Stomach (tissue), 9 donors: ENCODE results near the gene HUS1B. TPM values are rescaled to one million over a fixed set of nuclear protein-coding genes. Genes with fewer than 3 reads are reported as not detected.

ENCODE experiments used
- DNase-seq, 2 donors: peaks; one replicate each; pipeline versions ENCODE4 v3.0.0 to v3.0.0-alpha.2; 2013 to 2019
- H3K27ac ChIP-seq, 5 donors: fragments of 200-600 bp in 4 of 5; sonication (generic) in 4 of 5; one replicate each; pipeline ENCODE4 v1.5.1; 2013 to 2019; ENCODE audit warnings: mild to moderate bottlenecking in 1 of 5, moderate library complexity in 1 of 5
- H3K27me3 ChIP-seq, 3 donors: fragments of 200-600 bp; sonication (generic); one replicate each; pipeline ENCODE4 v1.5.1; 2017 to 2019; ENCODE audit warnings: mixed run types in 1 of 3
- H3K36me3 ChIP-seq, 4 donors: fragments of 200-600 bp; sonication (generic); 1 replicate in 3 of 4; 2 replicates in 1 of 4; pipeline ENCODE4 v1.5.1; 2016 to 2019
- H3K4me1 ChIP-seq, 4 donors: fragments of 200-600 bp; sonication (generic); one replicate each; pipeline ENCODE4 v1.5.1; 2016 to 2019
- H3K4me3 ChIP-seq, 4 donors: fragments of 200-600 bp; sonication (generic) in 3 of 4; one replicate each; pipeline ENCODE4 v1.5.1; 2016 to 2019; ENCODE audit warnings: mild to moderate bottlenecking in 1 of 4
- H3K9me3 ChIP-seq, 4 donors: fragments of 200-600 bp; sonication (generic); one replicate each; pipeline ENCODE4 v1.5.1; 2016 to 2019
- EP300 ChIP-seq: sonication (generic); formaldehyde crosslinking; IDR thresholded peaks from one replicate; pipeline ENCODE4 v1.6.1; 2017; ENCODE audit warnings: antibody characterized with exemption
- POLR2A ChIP-seq, 4 donors: fragments of 450-650 bp; IDR thresholded peaks; one replicate each; pipeline ENCODE4 v1.6.1; 2016; ENCODE audit warnings: antibody characterized with exemption in 4 of 4, control low read depth in 2 of 4, mild to moderate bottlenecking in 1 of 4, moderate library complexity in 1 of 4
- POLR2AphosphoS5 ChIP-seq, 3 donors: sonication (generic); formaldehyde crosslinking; IDR thresholded peaks; one replicate each; pipeline ENCODE4 v1.6.1; 2016; ENCODE audit warnings: antibody characterized with exemption in 3 of 3
- WGBS, 5 donors: extraction: QIAGEN DNeasy Blood & Tissue Kit in 3 of 5; methylation state at CpG; one replicate each; pipeline versions ENCODE4 v1.1.5 to v1.1.7; 2013 to 2018; 5-methylcytosine and 5-hydroxymethylcytosine counted together
- intact Hi-C: fragments of 100-400 bp; cut with DNase I; formaldehyde crosslinking; loops from one replicate; pipeline ENCODE4 v1.15.1; 2023; ENCODE audit warnings: low total_unique reads
- polyA plus RNA-seq, 3 donors: library from polyadenylated mRNA; stranded (reverse); fragments of 200-250 nt; gene quantifications; one replicate each; pipeline ENCODE4 v1.2.3, GENCODE V29; 2013
- total RNA-seq, 5 donors: library from RNA; depleted of rRNA; stranded (reverse); fragments of >200 nt; gene quantifications; one replicate each; pipeline versions ENCODE4 v1.1.0 to v1.2.3, GENCODE V29; 2014 to 2016
- TF ChIP-seq, protein P1 (sequence below), 7 experiments: fragments of 450-650 bp in 4 of 7; fragments of 200-600 bp in 3 of 7; sonication (generic) in 3 of 7; IDR thresholded peaks; one replicate each; pipeline ENCODE4 v1.5.1; 2016 to 2019; ENCODE audit warnings: antibody characterized with exemption in 7 of 7, control low read depth in 2 of 7, mild to moderate bottlenecking in 1 of 7
- donor health status: healthy with polysubstance abuse.
- donor health status: Bipolar disorder and iron deficiency.
- donor health status: healthy.

The HUS1B gene
- total and polyA plus RNA-seq, 8 donors: 0.31 to 46.1 (median 3.9) TPM; not detected in 4

DNA sequence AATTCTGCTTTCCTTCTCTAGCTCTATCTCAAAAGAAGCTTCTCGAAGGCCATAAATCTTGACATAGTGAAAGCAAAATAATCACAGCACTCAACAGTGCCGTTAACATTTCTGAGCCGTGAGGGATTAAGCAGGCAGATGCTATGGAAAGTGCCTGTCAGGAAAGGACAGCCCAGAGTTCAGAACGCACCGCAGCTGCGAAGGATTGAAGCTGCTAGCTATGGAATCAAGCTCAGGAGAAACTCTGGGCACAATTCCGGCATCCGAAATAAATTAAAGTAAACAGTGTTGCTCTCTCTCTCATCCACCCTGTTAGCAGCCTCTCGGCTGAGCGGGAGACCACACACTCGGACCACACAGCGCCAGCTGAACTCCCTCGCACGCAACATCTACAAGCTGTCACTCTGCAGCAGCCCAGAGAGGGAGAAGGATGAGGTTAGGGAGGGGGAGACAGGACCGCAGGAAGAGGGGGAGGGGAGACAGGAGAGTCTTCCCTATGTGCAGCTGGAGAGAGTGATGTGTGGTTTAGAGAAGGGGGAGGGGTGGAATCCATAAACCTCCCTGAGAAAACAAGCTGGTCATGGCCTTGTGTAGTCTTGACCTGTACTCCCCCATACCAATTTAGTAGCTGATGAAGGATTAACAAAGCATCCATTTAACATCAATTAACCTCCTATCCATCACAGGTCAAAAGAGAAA, 27.0 kb upstream of the HUS1B start:
- Histone ChIP-seq H3K27me3 (no peaks in the 10 kb centered on the region), H3K27ac (peak overlapping the region; percentile 16 to 78 (median 57)), H3K4me3 (peak overlapping the region; percentile 14 to 28 (median 17)), H3K9me3 (no peaks in the 10 kb centered on the region), H3K36me3 (peaks cover 0 to 10% (median 4%) of the 10 kb centered on the region in 4 donors), H3K4me1 (peaks cover 0 to 47% (median 23%) of the 10 kb centered on the region in 4 donors)
- intact Hi-C loops: no loop called here
- DNase-seq: peak in 1 of 2 donors; percentile 89
- TF ChIP-seq, protein P1, sequence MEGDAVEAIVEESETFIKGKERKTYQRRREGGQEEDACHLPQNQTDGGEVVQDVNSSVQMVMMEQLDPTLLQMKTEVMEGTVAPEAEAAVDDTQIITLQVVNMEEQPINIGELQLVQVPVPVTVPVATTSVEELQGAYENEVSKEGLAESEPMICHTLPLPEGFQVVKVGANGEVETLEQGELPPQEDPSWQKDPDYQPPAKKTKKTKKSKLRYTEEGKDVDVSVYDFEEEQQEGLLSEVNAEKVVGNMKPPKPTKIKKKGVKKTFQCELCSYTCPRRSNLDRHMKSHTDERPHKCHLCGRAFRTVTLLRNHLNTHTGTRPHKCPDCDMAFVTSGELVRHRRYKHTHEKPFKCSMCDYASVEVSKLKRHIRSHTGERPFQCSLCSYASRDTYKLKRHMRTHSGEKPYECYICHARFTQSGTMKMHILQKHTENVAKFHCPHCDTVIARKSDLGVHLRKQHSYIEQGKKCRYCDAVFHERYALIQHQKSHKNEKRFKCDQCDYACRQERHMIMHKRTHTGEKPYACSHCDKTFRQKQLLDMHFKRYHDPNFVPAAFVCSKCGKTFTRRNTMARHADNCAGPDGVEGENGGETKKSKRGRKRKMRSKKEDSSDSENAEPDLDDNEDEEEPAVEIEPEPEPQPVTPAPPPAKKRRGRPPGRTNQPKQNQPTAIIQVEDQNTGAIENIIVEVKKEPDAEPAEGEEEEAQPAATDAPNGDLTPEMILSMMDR (IDR thresholded peaks at IDR 0.05): no peak
- TF ChIP-seq EP300 (no peak), POLR2A (IDR thresholded peaks at IDR 0.05) (no peak), POLR2AphosphoS5 (IDR thresholded peaks at IDR 0.05) (no peak)
- WGBS, 5 donors: 52 to 69% (median 59%) methylated on average over 15 of the region's 15 CpGs

DNA sequence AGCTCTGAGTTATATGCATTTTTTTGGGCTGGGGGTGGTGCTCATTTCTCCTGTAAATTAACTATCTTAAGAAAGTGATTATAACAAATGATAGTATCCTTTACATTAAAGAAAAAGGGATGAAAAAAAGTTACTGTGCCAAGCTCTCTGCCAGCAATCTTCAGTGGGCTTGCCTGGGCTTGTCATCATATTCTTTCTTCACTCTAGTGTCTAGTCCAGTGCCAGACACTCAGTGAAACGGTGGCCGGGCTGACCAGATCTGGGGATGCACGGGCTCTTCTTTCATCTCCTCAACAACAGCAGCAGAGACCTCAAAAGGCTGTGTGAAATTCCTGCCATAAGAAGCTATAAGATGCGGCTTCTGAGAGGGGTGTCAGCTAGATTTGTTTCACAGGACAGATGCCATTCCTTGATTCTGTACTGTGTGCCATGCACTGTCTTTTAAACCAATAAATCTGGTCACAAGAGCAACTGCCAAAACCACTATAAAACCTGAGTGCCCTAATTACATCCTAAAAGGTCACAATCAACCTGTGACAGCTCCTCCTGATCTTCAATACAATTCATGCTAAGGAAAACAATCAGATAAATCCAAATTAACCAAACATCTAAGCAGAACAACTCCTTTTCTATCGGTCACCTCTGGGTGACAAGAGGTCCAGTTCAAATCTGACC, 23.9 kb upstream of the HUS1B start:
- intact Hi-C loops: no loop called here
- H3K36me3 ChIP-seq: no peaks in the 10 kb centered on the region
- H3K27me3 ChIP-seq: no peaks in the 10 kb centered on the region
- peak overlapping the region in 1 of 5 donors; percentile 52 for H3K27ac ChIP-seq
- H3K4me1 ChIP-seq: peaks cover 0 to 47% (median 24%) of the 10 kb centered on the region in 4 donors
- WGBS, 5 donors: 79 to 86% (median 82%) methylated on average over 5 of the region's 5 CpGs
- no peaks in the 10 kb centered on the region for H3K9me3 ChIP-seq
- H3K4me3 ChIP-seq: no peak overlapping the region
- TF ChIP-seq, protein P1 (IDR thresholded peaks at IDR 0.05): no peak
- TF ChIP-seq POLR2AphosphoS5 (IDR thresholded peaks at IDR 0.05): no peak
- TF ChIP-seq POLR2A (IDR thresholded peaks at IDR 0.05): no peak
- no peak for TF ChIP-seq EP300
- no peak for DNase-seq

DNA sequence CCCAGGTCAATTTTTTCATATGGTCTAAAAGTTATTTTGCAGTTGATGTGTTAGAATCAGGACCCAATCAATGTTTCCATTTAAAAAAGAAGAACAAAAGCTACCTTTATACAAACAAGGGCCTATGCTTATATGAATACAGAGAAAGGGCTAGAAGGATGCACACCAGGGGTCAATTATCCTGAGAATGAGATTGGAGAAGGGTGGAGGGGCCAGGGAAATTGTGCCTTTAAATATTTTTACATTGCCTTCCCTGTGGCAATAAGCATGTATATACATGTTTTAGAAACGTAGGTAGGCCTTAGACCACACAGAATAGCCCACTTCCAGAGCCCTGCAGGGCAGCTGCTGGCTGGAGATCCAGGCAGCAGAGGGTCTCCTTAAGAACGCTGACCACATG, 23.4 kb upstream of the HUS1B start:
- peak overlapping the region in 1 of 5 donors; percentile 52 for H3K27ac ChIP-seq
- H3K27me3 ChIP-seq: no peaks in the 10 kb centered on the region
- no peak for DNase-seq
- TF ChIP-seq, protein P1 (IDR thresholded peaks at IDR 0.05): no peak
- TF ChIP-seq EP300 (no peak), POLR2AphosphoS5 (IDR thresholded peaks at IDR 0.05) (no peak), POLR2A (IDR thresholded peaks at IDR 0.05) (no peak)
- peaks cover 0 to 47% (median 22%) of the 10 kb centered on the region in 4 donors for H3K4me1 ChIP-seq
- H3K9me3 ChIP-seq: no peaks in the 10 kb centered on the region
- no peak overlapping the region for H3K4me3 ChIP-seq
- intact Hi-C loops: no loop called here
- no peaks in the 10 kb centered on the region for H3K36me3 ChIP-seq
- 60 to 87% (median 71%) methylated on average over 2 of the region's 2 CpGs for WGBS, 5 donors

DNA sequence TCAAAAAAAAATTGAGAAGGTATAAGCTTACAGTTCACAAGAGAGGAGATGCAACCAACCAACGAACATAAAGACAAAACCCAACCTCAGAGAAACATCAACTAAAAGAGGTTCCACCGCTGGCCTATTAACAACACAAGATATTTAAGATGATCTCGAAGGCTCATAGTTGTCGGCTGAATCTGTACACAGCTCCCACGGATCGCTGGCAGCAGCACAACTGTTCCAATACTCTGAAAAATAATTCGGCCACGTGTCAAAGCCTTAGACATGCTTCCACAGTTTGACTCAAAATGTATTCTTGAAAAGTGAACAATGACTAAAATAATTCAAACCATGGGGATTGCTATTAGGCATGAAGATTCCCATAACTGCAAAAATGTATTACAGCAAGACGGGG, 22.4 kb upstream of the HUS1B start:
- no peaks in the 10 kb centered on the region for H3K36me3 ChIP-seq
- WGBS, 5 donors: 67 to 78% (median 72%) methylated on average over 9 of the region's 9 CpGs
- H3K4me1 ChIP-seq: peaks cover 0 to 38% (median 23%) of the 10 kb centered on the region in 4 donors

More for the DNA sequence above, 22.4 kb upstream of the HUS1B start:
- H3K27ac ChIP-seq: no peak overlapping the region
- no peaks in the 10 kb centered on the region for H3K27me3 ChIP-seq
- no peak overlapping the region for H3K4me3 ChIP-seq
- TF ChIP-seq, protein P1 (IDR thresholded peaks at IDR 0.05): no peak
- no peak for TF ChIP-seq POLR2A (IDR thresholded peaks at IDR 0.05)
- no peak for TF ChIP-seq EP300
- no peak for TF ChIP-seq POLR2AphosphoS5 (IDR thresholded peaks at IDR 0.05)
- DNase-seq: no peak
- no peaks in the 10 kb centered on the region for H3K9me3 ChIP-seq
- intact Hi-C loops: no loop called here
